ENCODE data around the gene AMN1.

- TF ChIP-seq CTCF (conservative IDR thresholded peaks at IDR 0.05; ENCODE audit: low read length) (no peak), EZH2phosphoT487 (IDR thresholded peaks at IDR 0.05; ENCODE audit: borderline replicate concordance, low read depth, low read length) (no peak)
Measured at GRCh38 chr12:31655208-31655607, 73.6 kb downstream of the AMN1 start.
